ENCODE results near the gene ITGAE. TPM values are rescaled to one million over a fixed set of nuclear protein-coding genes. Genes with fewer than 3 reads are reported as not detected.
"Not testable (repeated sequence)": the region's sequence is repeated elsewhere in the genome, so short reads cannot be mapped to it uniquely, and the experiment has no call there.

Gene ITGAE
- total RNA-seq, 1 donor from 2014 or later = 20.3 TPM

DNA sequence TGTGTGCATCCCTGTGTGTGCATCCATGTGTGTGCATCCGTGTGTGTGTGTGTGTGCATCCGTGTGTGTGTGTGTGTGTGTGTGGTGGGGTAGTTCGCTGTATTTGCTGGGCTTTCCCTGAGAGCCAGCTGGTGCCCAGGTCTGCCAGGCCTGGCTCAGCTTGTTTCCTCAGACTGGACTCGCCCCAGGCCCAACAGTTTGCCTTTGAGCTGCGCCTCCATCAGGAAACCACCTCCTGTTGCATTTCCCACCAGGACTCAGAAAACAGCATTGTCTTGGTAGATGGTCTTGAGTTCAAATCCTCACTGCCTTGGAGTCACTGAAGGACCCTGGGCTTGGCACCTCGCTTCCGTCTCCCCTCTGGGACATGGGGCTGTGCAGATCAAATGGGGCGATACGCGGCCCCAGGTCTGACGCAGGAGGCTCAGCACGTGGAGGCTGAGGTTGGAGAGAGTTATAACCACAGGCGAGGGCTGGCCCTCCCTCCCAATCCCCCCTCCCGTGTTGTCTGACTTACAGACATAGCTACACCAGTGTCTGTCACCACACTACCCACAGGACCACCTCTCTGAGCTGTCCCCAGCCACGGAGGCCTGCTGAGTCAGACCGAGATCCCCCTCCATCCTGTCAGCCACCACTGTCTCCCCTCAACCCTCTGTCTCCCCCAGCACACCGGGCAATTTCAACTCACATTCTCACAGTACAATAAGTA is 4.7 kb downstream of the ITGAE start:
- no peak for DNase-seq (ENCODE audit: low read depth in 2 of 2)

- no peak for DNase-seq (ENCODE audit: low read depth in 2 of 2)
These were observed 5.4 kb downstream of the ITGAE start for GRCh38 chr17:3795390-3796102.

DNA sequence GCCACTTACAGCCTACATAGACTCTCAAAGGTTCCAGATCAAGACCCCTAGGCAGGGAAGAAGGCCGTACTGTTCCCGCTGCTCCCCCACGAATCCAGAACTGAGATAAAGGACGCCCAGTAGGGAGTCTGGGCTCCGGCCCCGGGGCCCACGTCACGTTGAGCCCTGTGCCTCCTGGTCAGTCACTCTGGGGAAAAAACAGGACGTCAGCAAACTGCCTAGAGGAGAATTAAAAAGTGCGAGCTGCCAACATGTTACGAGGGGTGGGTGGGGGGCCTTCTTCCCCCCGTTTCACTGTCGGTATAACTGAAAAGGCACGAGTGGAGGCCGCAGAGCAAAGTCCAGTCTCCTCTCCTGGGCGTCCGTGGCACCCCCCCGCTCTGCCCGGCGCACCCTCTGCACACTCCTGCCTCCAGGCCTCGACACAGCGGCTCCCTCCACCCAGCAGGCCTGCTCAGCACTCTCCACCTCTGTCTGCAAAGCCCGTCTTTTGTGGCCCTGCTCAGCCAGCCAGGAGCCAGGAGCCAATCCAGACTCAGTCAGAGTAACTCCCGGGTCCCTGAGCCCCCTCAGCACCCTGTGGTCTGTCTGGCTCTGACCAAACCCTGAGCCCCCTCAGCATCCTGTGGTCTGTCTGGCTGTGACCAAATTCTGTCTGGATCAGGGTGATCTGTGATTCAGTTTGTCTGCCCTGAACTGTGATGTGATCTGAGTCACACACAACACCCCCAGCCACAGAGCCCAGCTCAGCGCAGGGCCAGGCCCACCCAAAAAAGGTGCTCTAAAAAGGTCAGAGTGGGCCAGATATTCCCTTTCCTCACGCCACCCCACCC is 6.2 kb downstream of the ITGAE start:
- no peak for DNase-seq (ENCODE audit: low read depth in 2 of 2)

DNA sequence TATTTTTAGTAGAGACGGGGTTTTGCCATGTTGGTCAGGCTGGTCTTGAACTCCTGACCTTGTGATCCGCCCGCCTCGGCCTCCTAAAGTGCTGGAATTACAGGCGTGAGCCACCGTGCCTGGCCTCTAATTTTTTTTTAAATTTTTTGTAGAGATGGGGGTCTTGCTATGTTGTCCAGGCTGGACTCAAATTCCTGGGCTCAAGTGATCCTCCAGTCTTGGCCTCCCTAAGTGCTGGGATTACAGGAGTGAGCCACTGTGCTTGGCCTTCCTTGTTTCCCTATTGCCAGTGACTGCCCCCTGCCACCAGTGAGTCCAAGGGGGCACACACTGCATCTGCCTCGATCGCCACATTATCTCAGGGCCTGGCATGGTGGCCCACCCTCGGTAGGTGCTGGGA is 6.8 kb downstream of the ITGAE start:
- DNase-seq (ENCODE audit: low read depth in 2 of 2) = not testable (repeated sequence)

GRCh38 chr17:3793258-3793657 is 7.7 kb downstream of the ITGAE start:
- not testable (repeated sequence) for DNase-seq (ENCODE audit: low read depth in 2 of 2)

GRCh38 chr17:3792481-3792880 is 8.5 kb downstream of the ITGAE start:
- DNase-seq (ENCODE audit: low read depth in 2 of 2) = peak in 1 of 2 donors; percentile 5

- no peak for DNase-seq (ENCODE audit: low read depth in 2 of 2)
These were observed 12.8 kb downstream of the ITGAE start for GRCh38 chr17:3788200-3788599.

GRCh38 chr17:3785323-3785722 is 15.7 kb downstream of the ITGAE start:
- not testable (repeated sequence) for DNase-seq (ENCODE audit: low read depth in 2 of 2)

- DNase-seq (ENCODE audit: low read depth in 2 of 2) = no peak
These were observed 18.2 kb downstream of the ITGAE start for GRCh38 chr17:3782751-3783150.

DNA sequence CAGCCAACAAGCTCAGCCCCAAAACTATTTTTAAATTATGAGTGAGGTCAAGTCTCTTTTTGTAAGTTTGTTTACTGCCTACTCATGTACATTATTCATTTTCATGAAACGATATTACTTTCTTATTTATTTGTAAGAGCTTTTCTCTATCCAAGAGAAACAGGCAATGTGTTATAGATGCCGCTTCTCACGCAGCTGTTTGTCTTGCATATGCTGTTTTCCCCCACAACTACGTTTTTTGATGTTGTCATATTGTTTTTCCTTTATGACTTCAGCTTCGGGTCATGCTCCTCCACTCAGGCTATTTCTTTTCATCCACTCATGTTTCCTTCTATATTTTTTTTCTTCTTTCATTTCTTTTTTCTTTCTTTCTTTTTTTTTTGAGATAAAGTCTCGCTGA is 20.0 kb downstream of the ITGAE start:
- DNase-seq (ENCODE audit: low read depth in 2 of 2) = no peak

- DNase-seq (ENCODE audit: low read depth in 2 of 2) = no peak
These were observed 23.4 kb downstream of the ITGAE start for GRCh38 chr17:3777366-3778120.

DNA sequence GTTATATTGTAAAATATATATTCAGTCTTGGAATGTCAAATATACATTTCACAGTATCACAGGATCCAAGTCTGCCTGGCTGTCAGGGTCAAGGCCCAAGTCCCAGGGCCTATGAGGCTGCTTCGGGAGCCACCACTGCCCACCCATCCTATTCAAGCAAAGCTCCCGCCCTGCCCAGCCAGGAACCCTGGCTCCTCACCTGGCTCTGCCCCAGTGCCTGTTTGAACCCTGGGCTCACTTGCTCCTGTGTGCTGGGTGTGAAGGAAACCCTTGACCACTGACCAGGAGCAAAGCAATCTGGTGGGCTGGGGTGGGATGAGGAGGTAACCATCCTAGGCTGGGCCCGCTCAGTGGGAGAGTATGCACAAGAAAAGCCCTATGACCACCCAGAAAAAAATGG is 27.0 kb downstream of the ITGAE start:
- DNase-seq (ENCODE audit: low read depth in 2 of 2) = no peak

DNA sequence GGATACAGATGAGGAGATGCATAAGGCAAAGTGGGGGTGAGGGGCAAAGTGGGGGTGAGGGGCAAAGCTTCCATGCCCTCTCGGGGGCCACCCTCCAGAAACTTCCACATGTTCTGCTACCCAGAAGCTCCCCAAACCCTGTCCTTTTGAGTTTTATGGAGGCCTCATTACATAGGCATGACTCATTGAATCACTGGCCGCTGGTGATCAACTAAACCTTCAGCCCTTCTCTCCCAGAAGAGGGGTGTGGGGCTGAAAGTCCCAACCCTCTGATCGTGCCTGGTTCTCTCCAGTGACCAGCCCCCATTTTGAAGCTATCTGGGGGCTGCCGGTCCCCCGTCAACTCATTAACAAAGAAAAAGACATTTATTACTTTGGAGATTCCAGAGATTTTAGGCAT is 27.5 kb downstream of the ITGAE start:
- no peak for DNase-seq (ENCODE audit: low read depth in 2 of 2)

- DNase-seq (ENCODE audit: low read depth in 2 of 2) = no peak
These were observed 28.2 kb downstream of the ITGAE start for GRCh38 chr17:3772764-3773163.

DNA sequence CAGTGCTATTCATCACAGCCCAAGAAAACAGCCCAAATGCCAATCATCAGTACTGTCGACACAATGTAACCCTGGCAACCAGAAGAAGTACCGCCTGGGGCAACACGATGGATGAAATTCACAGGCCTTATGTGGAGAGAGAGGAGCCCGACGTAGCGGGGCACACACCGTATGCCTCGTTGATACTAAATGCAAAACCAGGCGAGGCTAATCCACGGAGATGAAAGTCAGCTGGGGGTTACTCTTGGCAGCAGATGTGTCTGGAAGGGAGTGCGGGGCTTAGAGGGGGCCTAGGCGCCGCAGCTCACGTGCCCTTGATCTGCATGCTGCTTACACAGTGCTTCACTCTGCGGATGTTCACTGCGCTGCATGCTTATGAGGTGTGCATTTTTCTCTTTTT is 29.8 kb downstream of the ITGAE start:
- DNase-seq (ENCODE audit: low read depth in 2 of 2) = no peak

DNA sequence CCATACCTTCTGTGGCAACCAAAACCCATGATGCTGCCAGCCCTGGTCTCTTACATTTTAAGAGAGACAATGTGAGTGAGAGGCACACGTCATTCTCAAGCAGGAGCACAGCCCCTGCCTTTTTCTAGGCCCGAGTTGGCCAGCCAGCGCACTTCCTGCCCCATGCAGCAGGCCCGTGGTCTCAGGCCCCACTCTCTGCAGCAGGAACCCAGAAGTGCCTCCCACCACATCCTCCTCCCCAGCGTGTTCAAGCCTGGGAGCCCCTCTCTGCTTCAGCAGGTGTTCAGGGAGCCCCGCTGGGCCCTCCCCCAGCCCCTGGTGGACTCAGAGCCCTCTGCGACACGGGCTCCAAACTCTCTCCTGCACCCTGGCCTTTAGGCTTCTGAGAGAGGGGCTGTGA is 30.5 kb downstream of the ITGAE start:
- DNase-seq (ENCODE audit: low read depth in 2 of 2) = no peak

DNA sequence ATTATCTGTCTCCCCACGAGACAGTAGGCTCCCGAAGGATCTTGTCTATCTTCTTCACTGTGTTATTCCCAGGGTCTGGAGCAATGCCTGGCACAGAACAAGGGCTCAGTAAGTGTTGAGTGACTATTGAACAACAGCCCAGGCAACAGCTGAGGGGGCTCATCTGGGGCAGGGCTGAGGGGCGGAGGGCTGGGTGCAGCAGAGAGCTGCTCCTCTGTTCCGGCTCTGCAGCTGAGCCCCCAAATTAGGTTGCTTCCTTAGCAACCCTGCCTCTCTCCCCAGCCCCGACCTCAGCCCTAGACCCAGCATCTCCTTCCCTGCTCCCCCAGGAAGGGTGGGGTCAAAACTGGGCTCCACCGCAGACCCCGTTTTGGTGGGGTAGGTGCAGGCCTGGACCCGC is 32.2 kb downstream of the ITGAE start:
- no peak for DNase-seq (ENCODE audit: low read depth in 2 of 2)

DNA sequence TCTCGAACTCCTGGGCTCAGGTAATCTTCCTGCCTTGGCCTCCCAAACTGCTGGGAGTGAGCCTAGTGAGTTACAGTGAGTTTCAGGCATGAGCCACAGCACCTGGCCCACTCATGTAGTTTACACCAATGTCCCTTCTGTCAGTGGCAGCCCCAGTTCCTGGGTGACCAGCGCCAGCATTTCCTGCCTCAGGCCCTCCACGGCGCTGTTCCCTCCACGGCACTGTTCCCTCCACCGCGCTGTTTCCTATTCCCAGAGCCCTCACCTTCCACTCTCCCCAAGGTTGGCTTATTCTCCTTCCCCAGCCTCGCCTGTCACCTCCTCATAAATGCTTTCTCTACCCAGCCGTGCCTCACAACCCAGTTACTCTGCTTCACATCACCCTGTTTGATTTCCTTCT is 32.6 kb downstream of the ITGAE start:
- no peak for DNase-seq (ENCODE audit: low read depth in 2 of 2)

- no peak for DNase-seq (ENCODE audit: low read depth in 2 of 2)
These were observed 34.2 kb downstream of the ITGAE start for GRCh38 chr17:3766779-3767178.

GRCh38 chr17:3765981-3766380 is 35.0 kb downstream of the ITGAE start:
- DNase-seq (ENCODE audit: low read depth in 2 of 2) = no peak

DNA sequence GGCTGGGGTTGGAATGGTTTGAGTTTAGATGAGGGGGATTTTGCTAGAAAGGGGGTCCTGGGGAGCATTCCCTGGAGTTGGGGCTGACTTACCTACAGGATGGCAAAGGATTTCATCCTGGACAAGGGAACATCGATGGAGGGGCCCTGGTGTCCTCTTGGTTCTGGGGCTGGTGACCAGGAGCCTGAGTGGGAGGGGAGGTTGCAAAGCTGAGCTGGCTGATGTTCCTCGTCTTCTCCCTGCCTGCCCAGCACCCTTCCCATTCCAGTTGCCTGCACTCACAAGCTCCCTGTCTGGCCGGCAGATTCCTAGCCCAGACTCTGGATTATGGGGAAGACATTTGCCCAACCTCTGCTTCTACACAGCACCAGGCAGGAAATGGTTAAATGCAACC is 37.2 kb downstream of the ITGAE start:
- no peak for DNase-seq (ENCODE audit: low read depth in 2 of 2)

All from dermis microvascular lymphatic vessel endothelial cell (primary cell).